RPMI7951 (cell line): ENCODE measurements around the gene ZNF19. TPM values are rescaled to one million over a fixed set of nuclear protein-coding genes. Genes with fewer than 3 reads are reported as not detected.

Source experiments
- DNase-seq: peaks from one replicate; pipeline ENCODE4 v3.0.0-alpha.2; 2012; ENCODE audit warnings: low read depth
- total RNA-seq: library from RNA; depleted of rRNA; stranded (reverse); fragments of >200 nt; shearing (Covaris generic); gene quantifications from 2 replicates; pipeline ENCODE4 v1.2.3, GENCODE V29; 2014

Gene ZNF19
- total RNA-seq, 1 experiment from 2014 or later, result 2.2 TPM

DNA sequence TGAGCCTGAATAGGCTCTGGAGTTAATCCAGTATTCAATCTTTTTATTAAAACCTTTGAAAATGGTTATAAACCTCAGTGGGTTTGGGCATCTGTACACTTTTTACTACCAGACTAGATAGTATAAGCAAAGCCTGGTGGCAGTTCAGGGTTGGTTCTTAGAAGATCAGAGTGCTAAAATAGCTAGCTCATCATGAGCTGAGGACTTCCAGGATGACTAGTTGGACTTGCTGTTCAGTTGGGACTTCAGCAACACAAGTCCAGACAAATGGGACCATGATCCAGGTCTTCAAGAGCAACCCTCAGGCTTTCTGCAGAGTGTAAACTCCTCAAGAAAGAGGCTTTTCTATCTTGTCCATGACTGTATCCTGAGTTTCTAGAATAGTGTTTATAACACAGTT lies 1.2 kb upstream of the ZNF19 start:
- no peak for DNase-seq

DNA sequence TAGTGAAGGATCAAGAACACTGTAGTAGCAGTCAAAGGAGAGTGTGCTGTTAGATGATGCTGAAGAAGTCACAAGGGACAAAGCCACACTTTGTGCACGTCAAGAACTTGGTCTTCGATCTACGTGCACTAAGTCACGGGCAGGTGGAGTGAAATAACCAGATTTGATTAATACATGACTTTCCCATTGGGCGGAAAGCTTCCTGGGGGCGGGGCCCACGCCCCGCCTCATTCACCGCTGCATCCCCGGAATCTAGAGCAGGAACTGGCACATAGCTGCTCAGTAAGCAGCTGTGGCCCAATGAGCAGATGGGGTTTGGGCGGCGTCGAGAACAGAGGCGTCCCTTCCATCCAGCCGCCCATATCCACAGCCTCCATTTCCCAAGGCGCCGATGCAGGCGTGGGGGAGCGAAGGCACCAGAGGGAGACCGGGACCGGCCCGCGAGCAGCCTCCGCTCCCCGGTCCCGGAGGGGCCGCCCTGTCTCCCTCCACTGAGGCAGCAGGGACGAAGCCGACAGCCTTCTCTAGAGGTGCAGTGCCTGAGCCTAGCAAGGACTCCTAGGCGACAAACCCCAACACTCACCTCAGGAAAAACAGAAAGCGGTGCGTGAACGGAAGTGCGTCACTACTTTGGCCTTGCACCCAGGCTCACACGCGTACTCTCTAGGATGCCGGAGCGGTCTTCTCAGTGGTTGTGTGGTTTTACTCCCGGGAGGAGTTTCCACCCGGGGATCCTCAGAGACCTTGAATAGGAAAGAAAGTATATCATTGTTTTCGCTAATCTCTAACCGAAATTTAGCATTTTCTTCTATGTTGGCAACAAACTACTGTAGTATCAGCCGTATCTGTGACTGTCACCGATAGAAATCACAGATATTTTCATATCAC lies 4.9 kb downstream of the ZNF19 start:
- DNase-seq, result peak; percentile 92

DNA sequence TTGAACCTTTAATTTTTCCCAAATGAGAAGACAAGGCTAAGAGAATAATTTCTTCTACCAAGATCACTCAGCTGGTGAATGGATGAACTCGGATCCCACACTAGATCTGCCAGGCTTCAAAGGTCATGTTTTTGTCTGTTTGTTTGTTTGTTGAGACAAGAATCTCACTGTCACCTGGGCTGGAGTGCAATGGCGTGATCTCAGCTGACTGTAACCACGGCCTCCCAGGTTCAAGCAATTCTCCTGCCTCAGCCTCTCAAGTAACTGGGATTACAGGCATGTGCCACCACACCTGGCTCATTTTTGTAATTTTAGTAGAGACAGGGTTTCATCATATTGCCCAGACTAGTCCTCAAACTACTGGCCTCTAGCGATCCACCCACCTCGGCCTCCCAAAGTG lies 6.6 kb downstream of the ZNF19 start:
- no peak for DNase-seq

DNA sequence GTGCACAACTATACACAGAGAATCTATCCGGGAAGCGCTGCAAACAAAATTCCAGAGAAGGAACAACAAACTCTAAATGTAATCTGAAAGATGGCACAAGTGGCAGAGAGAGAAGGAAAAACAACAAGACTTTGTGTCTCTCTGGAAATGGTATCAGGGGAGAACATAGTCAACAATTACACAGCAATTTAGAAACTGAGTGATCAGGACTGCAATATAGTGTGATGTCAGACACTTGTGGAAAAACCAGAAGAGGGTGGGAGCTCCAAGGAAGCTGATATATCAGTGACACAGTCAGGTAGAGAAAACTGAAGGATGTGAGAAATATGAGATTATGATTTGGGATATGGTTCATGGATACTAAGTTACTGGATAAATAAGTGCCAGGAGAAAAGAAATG lies 8.2 kb downstream of the ZNF19 start:
- DNase-seq, result no peak

DNA sequence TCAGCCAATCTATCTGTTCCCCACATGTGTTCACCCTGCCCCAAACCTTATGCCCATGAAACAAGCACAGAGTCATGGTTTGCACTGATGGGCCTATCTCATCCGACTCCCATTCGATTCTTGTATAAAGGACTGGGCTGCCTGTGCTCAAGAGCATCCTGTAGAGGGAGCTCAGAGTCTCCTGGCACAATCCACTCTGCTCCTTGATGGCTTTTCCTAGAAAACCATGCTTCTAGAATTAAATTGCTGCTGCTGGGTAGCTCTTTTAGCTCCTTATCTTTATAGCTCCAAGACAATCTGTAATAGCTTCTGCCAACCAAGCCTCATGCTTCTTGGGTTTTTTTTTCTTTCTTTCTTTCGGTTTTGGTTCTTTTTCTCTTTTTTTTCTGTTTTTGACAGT lies 9.7 kb downstream of the ZNF19 start:
- DNase-seq, result peak; percentile 45

DNA sequence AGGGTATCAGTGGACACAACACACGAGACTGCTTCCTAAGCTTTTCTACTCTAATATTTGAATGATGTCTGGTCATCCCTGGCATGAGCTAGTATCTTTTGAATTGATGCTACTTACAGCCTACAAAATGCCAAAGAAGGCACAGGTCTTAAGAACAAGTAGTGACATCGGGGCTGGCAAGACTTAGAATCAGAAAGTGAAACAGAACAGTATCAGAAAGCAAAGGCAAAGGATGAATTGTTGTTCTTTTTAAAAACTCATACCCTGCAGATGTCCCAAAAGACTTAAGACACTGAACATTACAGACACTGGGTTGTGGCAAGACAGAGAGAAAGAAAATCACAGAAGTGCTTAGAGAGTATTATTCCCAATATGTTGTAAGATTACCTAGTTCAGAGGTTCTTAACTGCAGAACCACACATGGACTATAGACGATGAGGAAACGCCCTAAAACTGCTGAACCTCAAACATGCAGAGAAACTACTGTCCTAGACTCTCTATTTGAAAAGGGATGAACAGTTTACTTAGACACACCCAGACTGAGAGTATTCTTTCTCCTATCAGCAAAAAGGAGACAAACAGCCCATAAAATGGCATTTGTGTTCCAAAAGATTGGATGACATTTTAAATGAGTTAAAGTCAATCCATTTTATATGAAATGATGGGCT lies 12.5 kb downstream of the ZNF19 start:
- DNase-seq, result no peak

DNA sequence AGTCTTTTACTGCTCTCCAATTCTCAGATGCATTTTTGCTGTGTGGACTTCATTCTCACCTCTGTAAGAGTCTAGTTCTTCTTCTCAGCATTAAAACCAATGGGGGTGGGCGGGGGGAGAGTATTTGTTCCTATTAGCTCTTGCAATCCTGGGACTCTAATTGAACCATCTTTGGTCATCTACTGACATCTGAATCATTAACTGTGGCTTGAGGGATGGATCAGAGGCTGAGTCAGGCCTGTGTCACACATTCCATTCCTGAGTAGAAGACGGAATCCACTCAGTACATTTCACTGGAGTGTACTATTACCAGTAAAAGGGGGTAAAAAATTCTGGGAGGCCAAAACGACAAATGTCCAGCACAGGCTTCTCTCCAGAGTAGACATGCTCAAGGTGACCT lies 14.3 kb downstream of the ZNF19 start:
- DNase-seq, result peak; percentile 95

DNA sequence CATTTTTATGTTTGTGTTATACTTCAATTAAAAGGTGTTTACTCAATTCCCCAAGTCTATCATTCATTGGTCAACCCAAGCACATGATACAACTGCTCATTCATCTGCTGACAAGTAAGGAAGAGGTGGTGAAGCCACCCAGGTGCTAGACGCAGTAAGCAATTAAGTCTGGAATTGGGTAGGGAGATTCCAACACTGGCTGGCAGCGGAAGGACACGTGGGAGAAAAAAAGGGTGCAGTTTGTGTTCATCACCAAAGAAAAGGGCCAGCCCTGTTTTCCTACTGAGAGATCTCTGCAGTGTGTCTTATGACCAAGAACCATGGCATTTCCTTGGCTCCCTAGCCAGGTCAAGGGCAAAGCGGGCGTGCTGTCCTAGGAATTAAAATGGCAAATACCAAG lies 15.2 kb downstream of the ZNF19 start:
- peak; percentile 79 for DNase-seq

DNA sequence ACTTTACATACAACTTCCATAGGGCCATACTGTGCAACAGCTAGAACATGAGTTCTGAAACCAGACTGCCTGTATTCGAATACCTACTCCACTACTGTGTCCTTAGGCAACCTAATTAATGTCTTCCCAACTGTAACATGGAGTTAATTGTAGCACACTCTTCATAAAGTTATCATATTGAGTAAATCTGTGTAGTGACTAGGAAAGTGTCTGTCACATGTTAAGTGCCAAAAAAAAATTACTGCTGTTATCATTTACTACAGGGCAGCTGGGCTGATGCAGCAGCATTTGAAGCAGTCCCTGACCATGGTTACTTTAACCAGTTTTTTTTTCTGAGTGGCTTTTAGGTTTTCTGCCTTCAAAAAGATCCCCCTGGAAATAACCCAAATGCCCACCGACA lies 16.2 kb downstream of the ZNF19 start:
- DNase-seq, result no peak

DNA sequence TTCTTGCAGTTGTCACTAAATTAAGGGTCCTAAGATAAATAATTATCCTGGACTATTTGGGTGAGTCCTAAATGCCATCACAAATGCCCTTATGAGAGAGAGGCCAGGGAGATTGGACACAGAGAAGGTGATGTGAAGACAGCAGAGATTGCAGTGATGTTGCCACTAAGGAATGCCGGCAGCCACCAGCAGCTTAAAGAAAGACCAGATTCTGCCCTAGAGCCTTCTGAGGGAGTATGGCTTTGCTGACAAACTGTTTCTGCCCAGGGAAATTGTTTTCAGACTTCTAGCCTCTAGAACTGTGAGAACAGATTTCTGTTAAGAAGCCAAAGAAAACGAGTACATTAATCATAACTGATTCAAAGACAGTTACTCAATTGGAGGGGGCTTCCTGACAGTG lies 17.1 kb downstream of the ZNF19 start:
- peak; percentile 27 for DNase-seq

DNA sequence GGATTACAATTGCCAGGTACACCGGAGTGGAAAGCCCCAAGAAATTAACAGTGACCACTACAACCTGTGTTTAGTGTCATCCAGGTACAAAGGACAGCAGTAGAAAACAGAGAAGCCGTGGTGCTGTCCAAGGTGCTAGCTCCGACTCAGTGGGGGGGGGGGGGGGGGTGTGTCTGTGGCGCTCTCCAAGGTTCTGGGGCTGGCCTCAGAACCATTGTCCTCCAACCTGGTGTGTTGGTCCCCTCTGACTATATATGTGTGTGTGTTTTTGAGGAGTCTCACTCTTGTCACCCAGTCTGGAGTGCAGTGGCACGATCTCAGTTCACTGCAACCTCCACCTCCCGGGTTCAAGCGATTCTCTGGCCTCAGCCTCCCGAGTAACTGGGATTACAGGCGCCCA lies 21.3 kb downstream of the ZNF19 start:
- DNase-seq, result peak; percentile 21

DNA sequence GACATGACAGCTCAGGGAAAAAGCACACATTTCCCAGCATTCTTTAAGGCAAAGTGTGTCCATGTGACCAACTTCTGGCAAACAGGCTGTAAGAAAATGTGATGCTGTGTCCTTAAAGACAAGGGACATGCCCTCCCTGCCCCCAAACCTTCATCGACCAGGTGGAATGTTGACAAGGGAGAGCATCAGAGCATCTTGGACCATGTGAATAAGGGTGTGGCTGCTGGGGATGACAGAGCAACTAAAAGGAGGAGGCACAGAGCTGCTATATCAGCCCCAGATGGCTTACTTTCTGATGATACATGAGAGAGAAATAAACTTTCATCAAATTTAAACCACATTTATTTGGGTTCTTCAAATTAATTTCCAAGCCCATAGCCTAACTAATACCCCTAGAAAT lies 24.9 kb downstream of the ZNF19 start:
- no peak for DNase-seq

DNA sequence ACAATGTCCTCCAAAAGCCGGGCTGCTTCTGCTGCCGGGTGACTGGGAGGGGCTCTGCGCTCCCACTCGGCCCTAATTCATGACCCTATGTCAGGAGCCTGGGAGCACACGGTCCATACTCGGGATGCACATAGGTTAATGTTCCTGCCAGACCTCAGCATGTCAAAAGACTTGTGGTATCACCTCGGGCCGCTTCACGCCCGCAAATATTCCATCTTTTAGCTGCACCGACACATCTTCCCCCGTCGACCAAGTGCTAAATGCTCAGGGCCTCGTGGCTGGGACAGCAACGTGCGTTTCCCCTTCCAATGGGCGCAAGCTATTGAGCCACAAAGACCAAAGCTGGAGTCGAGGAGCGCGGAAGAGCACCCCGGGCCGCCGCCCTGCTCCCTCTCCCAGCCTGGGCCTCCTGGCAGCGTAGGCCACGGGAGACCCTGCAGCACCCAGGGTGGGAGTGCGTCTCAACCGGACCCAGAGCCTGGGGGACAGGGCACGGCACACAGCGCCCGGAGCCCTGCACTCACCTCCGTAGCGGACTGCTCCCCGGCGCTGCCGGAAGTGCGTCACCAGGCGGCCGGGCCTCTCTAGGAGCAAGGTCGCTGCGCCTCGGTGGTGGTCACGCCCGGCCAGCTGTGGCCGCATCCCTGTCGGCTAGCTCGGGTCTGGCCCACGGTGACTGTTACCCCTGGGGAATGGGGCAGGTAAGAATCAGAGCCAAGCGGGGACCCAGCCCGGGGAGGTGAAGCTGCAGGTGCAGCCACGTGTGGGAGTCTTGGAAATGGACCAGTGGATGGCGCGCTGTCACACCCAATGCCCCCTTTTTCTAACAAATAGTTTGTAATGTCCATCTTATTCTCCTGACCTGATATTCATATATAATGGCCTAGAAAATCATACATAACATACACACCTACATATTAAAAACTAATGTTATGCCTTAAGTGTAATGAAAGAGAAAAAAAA lies 27.2 kb downstream of the ZNF19 start, which contains the start of gene ZNF23:
Gene ZNF23, minus strand, starts transcription at position 562 of the 963 bp plus-strand sequence. CDS start 5,451 bp downstream, outside the sequence.
- peak; percentile 78 for DNase-seq

DNA sequence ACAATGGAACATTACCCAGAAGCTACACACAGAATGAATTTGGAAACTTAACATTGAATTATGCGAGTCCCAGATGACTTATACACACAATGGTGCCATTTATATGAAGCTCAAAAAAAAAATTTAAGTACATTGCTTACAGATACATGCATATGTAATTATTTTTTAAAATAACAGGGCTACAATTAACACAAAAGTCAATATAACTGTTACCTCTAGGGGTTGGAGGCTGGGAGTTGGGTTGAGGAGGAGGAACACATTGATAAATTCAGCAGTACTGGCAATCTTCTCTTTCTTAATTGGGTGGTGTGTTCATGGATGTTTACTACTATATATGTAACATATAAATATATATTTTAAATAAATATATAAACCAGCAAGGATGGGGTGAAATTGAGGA lies 28.2 kb downstream of the ZNF19 start:
- DNase-seq, result no peak

DNA sequence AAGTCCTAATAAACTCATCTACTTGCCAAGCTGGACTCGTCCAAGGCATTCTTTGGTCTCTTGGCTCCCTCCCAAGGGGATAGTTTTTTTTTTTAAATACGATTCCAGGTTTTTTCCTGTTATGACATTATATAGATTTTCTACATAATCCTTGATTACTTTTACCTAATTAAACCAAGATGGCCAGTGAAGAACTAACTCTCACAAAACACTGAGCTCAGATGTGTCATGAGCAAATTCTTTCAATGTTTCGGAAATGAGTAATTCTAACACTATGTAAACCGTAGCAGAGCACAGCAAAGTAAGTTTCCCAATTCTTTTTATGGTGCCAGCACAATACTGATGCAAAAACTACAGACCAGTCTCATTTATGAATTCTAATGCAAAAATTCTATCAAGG lies 28.9 kb downstream of the ZNF19 start:
- DNase-seq, result peak; percentile 72

DNA sequence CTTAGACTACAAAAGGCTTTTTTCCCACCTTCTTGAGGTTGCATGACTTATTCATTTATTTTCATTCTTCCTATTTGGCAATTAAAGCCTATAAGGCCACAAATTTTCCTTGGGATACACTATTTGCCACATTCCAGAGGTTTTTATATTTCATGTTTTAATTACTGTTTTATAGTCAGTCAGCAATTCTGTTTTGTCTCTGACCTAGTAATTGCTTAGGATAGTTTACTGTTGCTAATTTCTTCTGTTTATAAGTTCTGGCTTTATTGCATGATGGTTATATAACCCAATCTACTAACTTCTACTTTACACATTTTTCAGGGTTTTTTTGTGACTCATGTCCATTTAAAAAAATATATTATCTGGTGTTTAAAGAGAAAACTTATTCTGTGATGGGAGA lies 29.6 kb downstream of the ZNF19 start:
- DNase-seq, result no peak

DNA sequence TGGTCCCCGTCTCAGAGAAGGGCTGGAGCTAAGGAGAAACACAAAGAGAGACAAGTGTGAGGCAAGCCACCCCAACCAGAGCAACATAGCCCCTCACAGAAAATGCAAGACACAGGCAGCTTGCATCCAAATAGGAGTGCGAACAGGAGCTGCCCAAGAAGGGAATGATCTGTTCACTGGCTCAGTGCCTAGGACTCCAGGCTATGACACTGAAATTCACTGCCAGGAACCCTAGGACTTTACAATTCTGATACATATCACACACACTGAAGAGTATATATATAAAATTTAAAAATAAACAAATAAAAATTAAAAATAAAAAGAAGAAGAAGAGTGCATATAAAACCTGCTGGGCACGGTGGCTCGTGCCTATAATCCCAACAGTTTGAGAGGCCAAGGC lies 32.3 kb downstream of the ZNF19 start:
- DNase-seq, result no peak

DNA sequence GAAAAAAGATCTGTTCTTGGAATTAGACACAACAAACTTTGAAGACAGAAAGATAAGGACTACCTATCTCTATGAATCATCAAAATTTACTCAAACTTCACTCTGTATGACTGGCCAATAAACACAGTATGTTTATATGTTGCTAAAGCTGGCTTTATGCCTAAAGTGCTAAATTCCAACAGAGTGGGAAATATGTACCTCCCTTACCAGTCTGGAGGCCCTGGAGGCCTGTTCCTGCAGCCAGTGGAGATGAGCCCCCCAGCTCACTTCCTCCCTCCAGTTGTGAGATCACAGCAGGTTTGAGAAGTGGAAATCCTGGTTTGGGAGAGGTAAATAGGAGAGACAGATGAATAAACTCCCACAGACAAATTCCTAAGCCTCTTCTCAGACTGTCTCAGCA lies 36.1 kb downstream of the ZNF19 start:
- DNase-seq, result no peak

DNA sequence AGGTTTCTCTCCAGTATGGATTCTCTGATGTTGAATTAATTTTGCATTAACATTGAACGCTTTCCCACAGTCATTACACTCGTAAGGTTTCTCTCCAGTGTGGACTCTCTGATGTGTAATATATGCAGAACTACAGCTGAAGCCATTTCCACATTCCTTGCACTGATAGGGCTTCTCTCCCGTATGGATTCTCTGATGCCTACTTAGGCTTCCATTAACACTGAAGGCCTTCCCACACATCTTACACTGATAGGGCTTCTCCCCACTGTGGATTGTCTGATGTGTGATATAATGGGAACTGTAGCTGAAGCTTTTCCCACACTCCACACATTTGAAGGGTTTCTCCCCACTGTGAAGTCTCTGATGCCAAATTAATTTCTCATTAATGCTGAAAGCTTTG lies 40.1 kb downstream of the ZNF19 start:
- no peak for DNase-seq

DNA sequence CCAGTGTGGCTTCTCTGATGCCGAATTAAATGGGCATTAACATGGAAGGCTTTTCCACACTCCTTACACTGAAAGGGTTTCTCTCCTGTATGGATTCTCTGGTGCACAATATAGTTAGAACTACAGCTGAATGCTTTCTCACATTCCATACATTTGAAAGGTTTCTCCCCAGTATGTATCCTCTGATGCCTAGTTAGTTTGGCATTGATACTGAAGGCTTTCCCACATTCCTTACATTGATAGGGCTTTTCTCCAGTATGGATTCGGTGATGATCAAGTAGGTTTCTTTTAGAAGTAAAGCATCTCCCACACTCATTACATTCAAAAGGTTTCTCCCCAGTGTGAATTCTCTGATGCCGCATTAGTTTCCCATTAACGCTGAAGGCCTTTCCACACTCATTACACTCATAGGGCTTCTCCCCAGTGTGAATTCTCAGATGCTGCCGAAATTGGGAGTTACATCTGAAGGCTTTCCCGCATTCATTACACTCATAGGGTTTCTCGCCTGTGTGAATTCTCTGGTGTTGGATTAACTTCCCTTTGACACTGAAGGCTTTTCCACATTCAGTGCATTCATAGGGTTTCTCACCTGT lies 40.8 kb downstream of the ZNF19 start:
- DNase-seq, result no peak

DNA sequence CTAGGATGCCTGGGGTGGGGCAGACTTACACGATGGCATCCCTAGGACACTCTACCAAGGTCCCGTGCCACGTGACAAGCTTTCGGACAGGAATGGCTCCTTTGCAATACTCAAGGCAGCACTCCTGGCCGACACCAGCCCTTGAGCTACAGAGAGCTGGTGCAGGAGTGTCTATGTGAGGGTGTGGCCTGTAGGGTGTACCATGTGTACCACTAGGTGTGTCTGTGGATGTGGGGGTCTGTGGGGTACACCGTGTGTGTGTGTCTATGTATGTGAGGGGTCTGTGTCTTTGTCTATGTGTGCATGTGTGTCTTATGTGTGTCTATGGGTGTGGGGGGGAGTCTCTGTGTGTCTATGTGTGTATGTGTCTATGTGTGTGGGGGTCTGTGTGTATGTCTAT lies 45.4 kb downstream of the ZNF19 start:
- DNase-seq, result no peak

DNA sequence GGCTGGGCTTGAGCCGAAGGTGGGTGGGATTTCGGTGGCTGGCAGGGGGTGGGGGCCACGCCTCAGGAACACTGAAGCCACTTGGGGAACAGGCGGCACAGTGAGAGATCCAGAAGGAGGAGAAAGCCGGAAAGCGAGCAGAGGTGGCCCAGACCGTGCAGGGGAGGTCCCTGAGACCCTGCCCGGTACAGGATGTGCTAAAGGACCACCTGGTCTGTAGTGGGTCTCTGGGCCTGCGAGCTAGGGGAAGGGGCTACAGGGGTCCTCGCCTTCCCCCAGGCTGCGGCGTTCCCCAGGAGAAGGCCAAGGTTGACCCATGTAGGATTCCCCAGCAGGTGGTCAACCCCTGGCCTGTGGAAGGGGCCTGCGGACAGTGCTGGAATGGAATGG lies 47.1 kb downstream of the ZNF19 start, which contains the start of gene TLE7:
Gene TLE7, minus strand, starts transcription at position 4 of the 390 bp plus-strand sequence. CDS start 8,730 bp downstream, outside the sequence.
- no peak for DNase-seq
